Left ventricle myocardium superior (tissue), 1 donor: ENCODE data around the gene SLCO3A1. TPM values are rescaled to one million over a fixed set of nuclear protein-coding genes. Genes with fewer than 3 reads are reported as not detected.
"Not testable (repeated sequence)": the region's sequence is repeated elsewhere in the genome, so short reads cannot be mapped to it uniquely, and the experiment has no call there.

ENCODE experiments used
- ATAC-seq: fragments of 200-7000 bp; cut with Tn5 transposase; one replicate; pipeline ENCODE4 v1.9.1; 2020; ENCODE audit warnings: mild to moderate bottlenecking, moderate library complexity
- DNase-seq: peaks from one replicate; pipeline ENCODE4 v3.0.0-alpha.2; 2020
- intact Hi-C: fragments of 100-400 bp; cut with micrococcal nuclease; formaldehyde crosslinking; loops from one replicate; pipeline ENCODE4 v1.11.0; 2022
- total RNA-seq: library from RNA; stranded (reverse); fragmentation: NEBNext Ultra II Directional; extraction: Animal tissue kit (Norgen Biotek cat#: 25700); gene quantifications from one replicate; pipeline ENCODE4 v1.2.1, GENCODE V29; 2021
- donor health status: DM: no; HTN: yes; CAD: no; lungs with severe emphysema.

Gene SLCO3A1
- total RNA-seq, 1 donor from 2014 or later: 52.8 TPM

GRCh38 chr15:92035551-92035950 is 182.0 kb downstream of the SLCO3A1 start:
- no peak for ATAC-seq
- DNase-seq: no peak
- intact Hi-C loops: no loop called here

- ATAC-seq: no peak
- intact Hi-C loops: no loop called here
- DNase-seq: no peak
Observed at GRCh38 chr15:92035961-92036360, 182.5 kb downstream of the SLCO3A1 start.

- intact Hi-C loops: no loop called here
- no peak for DNase-seq
- no peak for ATAC-seq
Observed at GRCh38 chr15:92037491-92037890, 184.0 kb downstream of the SLCO3A1 start.

- DNase-seq (no peak), ATAC-seq (no peak)
- intact Hi-C loops: no loop called here
Observed at GRCh38 chr15:92040350-92040749, 186.8 kb downstream of the SLCO3A1 start.

GRCh38 chr15:92041371-92041770 is 187.9 kb downstream of the SLCO3A1 start:
- ATAC-seq: no peak
- DNase-seq: no peak
- intact Hi-C loops: no loop called here

GRCh38 chr15:92043283-92043682 is 189.8 kb downstream of the SLCO3A1 start:
- DNase-seq (no peak), ATAC-seq (peak; percentile 39)
- intact Hi-C loops: no loop called here

GRCh38 chr15:92044203-92044909 is 190.8 kb downstream of the SLCO3A1 start:
- intact Hi-C loops: no loop called here
- ATAC-seq: no peak

GRCh38 chr15:92047900-92048299 is 194.4 kb downstream of the SLCO3A1 start:
- no peak for ATAC-seq
- intact Hi-C loops: no loop called here
- DNase-seq: no peak

More at GRCh38 chr15:92044203-92044909, 190.8 kb downstream of the SLCO3A1 start:
- no peak for DNase-seq

GRCh38 chr15:92048739-92049138 is 195.2 kb downstream of the SLCO3A1 start:
- intact Hi-C loops: no loop called here
- no peak for ATAC-seq
- no peak for DNase-seq

- intact Hi-C loops: no loop called here
- DNase-seq (no peak), ATAC-seq (peak; percentile 47)
Observed at GRCh38 chr15:92049290-92049989, 195.9 kb downstream of the SLCO3A1 start.

GRCh38 chr15:92050220-92050898 is 196.9 kb downstream of the SLCO3A1 start:
- DNase-seq: no peak
- intact Hi-C loops: no loop called here
- ATAC-seq: peak; percentile 17

- DNase-seq (no peak), ATAC-seq (no peak)
- intact Hi-C loops: no loop called here
Observed at GRCh38 chr15:92051716-92052115, 198.2 kb downstream of the SLCO3A1 start.

GRCh38 chr15:92053753-92054316 is 200.3 kb downstream of the SLCO3A1 start:
- no peak for DNase-seq
- no peak for ATAC-seq
- intact Hi-C loops: no loop called here

- ATAC-seq: peak; percentile 49
- intact Hi-C loops: no loop called here
- DNase-seq: peak; percentile 44
Observed at GRCh38 chr15:92056875-92057274, 203.4 kb downstream of the SLCO3A1 start.

GRCh38 chr15:92059036-92059970 is 205.8 kb downstream of the SLCO3A1 start:
- ATAC-seq: peak; percentile 68
- intact Hi-C loops: no loop called here
- DNase-seq: peak; percentile 77

- intact Hi-C loops: not testable (repeated sequence)
Observed at GRCh38 chr15:92059971-92060311, 206.4 kb downstream of the SLCO3A1 start.

GRCh38 chr15:92061511-92062195 is 208.1 kb downstream of the SLCO3A1 start:
- ATAC-seq (no peak), DNase-seq (no peak)
- intact Hi-C loops: no loop called here

More at GRCh38 chr15:92059971-92060311, 206.4 kb downstream of the SLCO3A1 start:
- peak; percentile 7 for ATAC-seq
- not testable (repeated sequence) for DNase-seq

GRCh38 chr15:92062505-92062904 is 209.0 kb downstream of the SLCO3A1 start:
- intact Hi-C loops: no loop called here
- ATAC-seq (peak; percentile 84), DNase-seq (peak; percentile 53)
